GM23338 (cell line): Measurements from ENCODE around the gene RSAD1. TPM values are rescaled to one million over a fixed set of nuclear protein-coding genes. Genes with fewer than 3 reads are reported as not detected.

Experiments used
- ATAC-seq: fragments of 200-7000 bp; cut with Tn5 transposase; 3 replicates; pipeline ENCODE4 v1.9.1; 2020
- DNase-seq: peaks from one replicate; pipeline ENCODE4 v3.0.0-alpha.2; 2015; ENCODE audit warnings: low spot score
- H2AFZ ChIP-seq: fragments of 200-600 bp; sonication (generic); 2 replicates; pipeline ENCODE4 v1.8.0; 2016; ENCODE audit warnings: antibody characterized with exemption, mild to moderate bottlenecking, moderate library complexity
- H3F3A ChIP-seq: fragments of 200-600 bp; sonication (generic); replicated peaks from 2 replicates; pipeline ENCODE4 v1.8.0; 2017; ENCODE audit warnings: antibody characterized with exemption, mixed run types, low read depth
- H3K27ac ChIP-seq: fragments of 200-600 bp; sonication (generic); 2 replicates; pipeline ENCODE4 v1.6.1; 2016; ENCODE audit warnings: low read depth
- H3K27me3 ChIP-seq: fragments of 200-600 bp; sonication (generic); 2 replicates; pipeline ENCODE4 v1.8.0; 2016; ENCODE audit warnings: mild to moderate bottlenecking, mixed run types, moderate library complexity; ENCODE audit not compliant: insufficient read depth
- H3K36me3 ChIP-seq: fragments of 200-600 bp; sonication (generic); 2 replicates; pipeline ENCODE4 v1.8.0; 2016; ENCODE audit warnings: mild to moderate bottlenecking; ENCODE audit not compliant: insufficient read depth
- H3K4me1 ChIP-seq: fragments of 200-600 bp; sonication (generic); 2 replicates; pipeline ENCODE4 v1.8.0; 2016; ENCODE audit warnings: mild to moderate bottlenecking, moderate library complexity; ENCODE audit not compliant: insufficient read depth
- H3K4me2 ChIP-seq: fragments of 200-600 bp; sonication (generic); 2 replicates; pipeline ENCODE4 v1.7.1; 2017; ENCODE audit warnings: mixed run types
- H3K4me3 ChIP-seq: fragments of 200-600 bp; sonication (generic); 2 replicates; pipeline ENCODE4 v1.6.1; 2016; ENCODE audit warnings: mixed run types
- H3K79me2 ChIP-seq: fragments of 200-600 bp; sonication (generic); replicated peaks from 2 replicates; pipeline ENCODE4 v1.8.0; 2017; ENCODE audit warnings: mild to moderate bottlenecking; ENCODE audit not compliant: insufficient read depth
- H3K9me2 ChIP-seq: fragments of 200-600 bp; sonication (generic); 2 replicates; pipeline ENCODE4 v1.8.0; 2017; ENCODE audit not compliant: insufficient read depth
- H4K20me1 ChIP-seq: fragments of 200-600 bp; sonication (generic); replicated peaks from 2 replicates; pipeline ENCODE4 v1.8.0; 2017; ENCODE audit warnings: mild to moderate bottlenecking; ENCODE audit not compliant: insufficient read depth
- H3K27ac Mint-ChIP-seq: 2 replicates; pipeline ENCODE4 v1.8.0; 2020; ENCODE audit warnings: inconsistent platforms, mild to moderate bottlenecking, moderate library complexity, mixed read lengths
- H3K27me3 Mint-ChIP-seq: 3 replicates; pipeline ENCODE4 v1.8.0; 2022; ENCODE audit warnings: low read depth, mild to moderate bottlenecking, moderate library complexity, mixed read lengths, inconsistent platforms; ENCODE audit not compliant: insufficient read depth, poor library complexity
- H3K36me3 Mint-ChIP-seq: 3 replicates; pipeline ENCODE4 v1.8.0; 2021; ENCODE audit warnings: low read depth, mild to moderate bottlenecking, inconsistent platforms, moderate library complexity, mixed read lengths
- H3K4me1 Mint-ChIP-seq: 3 replicates; pipeline ENCODE4 v1.8.0; 2020; ENCODE audit warnings: mild to moderate bottlenecking, inconsistent platforms, mixed read lengths
- H3K4me3 Mint-ChIP-seq: 3 replicates; pipeline ENCODE4 v1.8.0; 2021; ENCODE audit warnings: moderate library complexity, mild to moderate bottlenecking, inconsistent platforms, mixed read lengths
- H3K9me3 Mint-ChIP-seq: 3 replicates; pipeline ENCODE4 v1.8.0; 2020; ENCODE audit warnings: moderate library complexity, mild to moderate bottlenecking, inconsistent platforms, mixed read lengths
- CREB1 ChIP-seq: fragments of 250-450 bp; sonication (Bioruptor Pico); IDR thresholded peaks from 2 replicates; pipeline ENCODE4 v1.5.0; 2020; ENCODE audit warnings: low read depth, mild to moderate bottlenecking, moderate library complexity
- EZH2 ChIP-seq: fragments of 200-600 bp; sonication (generic); IDR thresholded peaks from one replicate; pipeline ENCODE4 v1.8.0; 2017; ENCODE audit warnings: antibody characterized with exemption, mild to moderate bottlenecking, low read depth; ENCODE audit not compliant: unreplicated experiment
- EZH2phosphoT487 ChIP-seq: fragments of 200-600 bp; sonication (generic); IDR thresholded peaks from one replicate; pipeline ENCODE4 v1.8.1; 2018; ENCODE audit warnings: antibody characterized with exemption; ENCODE audit not compliant: unreplicated experiment
- JUNB ChIP-seq: IDR thresholded peaks from one replicate; pipeline ENCODE4 v1.6.1; 2016; ENCODE audit warnings: antibody characterized with exemption; ENCODE audit not compliant: unreplicated experiment
- NANOG ChIP-seq: IDR thresholded peaks from 2 replicates; pipeline ENCODE4 v1.6.1; 2016; ENCODE audit warnings: antibody characterized with exemption, borderline replicate concordance
- POLR2AphosphoS5 ChIP-seq: IDR thresholded peaks from 2 replicates; pipeline ENCODE4 v1.6.1; 2016; ENCODE audit warnings: antibody characterized with exemption, low read depth
- STAT1 ChIP-seq: IDR thresholded peaks from one replicate; pipeline ENCODE4 v1.6.1; 2016; ENCODE audit warnings: antibody characterized with exemption; ENCODE audit not compliant: unreplicated experiment
- ZNF114 ChIP-seq: fragments of 250-450 bp; sonication (Bioruptor Pico); IDR thresholded peaks from 2 replicates; pipeline ENCODE4 v1.5.0; 2020; ENCODE audit warnings: mild to moderate bottlenecking, moderate library complexity
- ZNF331 ChIP-seq: fragments of 250-450 bp; sonication (Bioruptor Pico); IDR thresholded peaks from 2 replicates; pipeline ENCODE4 v1.5.0; 2020; ENCODE audit warnings: low read depth, mild to moderate bottlenecking, moderate library complexity
- polyA plus RNA-seq: library from polyadenylated mRNA; unstranded; fragments of >200 nt; fragmentation: Nextera tagmentation; extraction: Ambion mirVana; gene quantifications from 2 replicates; pipeline ENCODE4 v1.2.1, GENCODE V29; 2016
- total RNA-seq: library from RNA; depleted of rRNA; stranded (reverse); fragments of >200 nt; shearing (Covaris generic); gene quantifications from 2 replicates; pipeline ENCODE4 v1.2.3, GENCODE V29; 2014
- TF ChIP-seq, protein P1 (sequence below): IDR thresholded peaks from 2 replicates; pipeline ENCODE4 v1.6.1; 2016; ENCODE audit warnings: antibody characterized with exemption
- TF ChIP-seq, protein P2 (sequence below): IDR thresholded peaks from one replicate; pipeline ENCODE4 v1.6.1; 2018; ENCODE audit warnings: antibody characterized with exemption; ENCODE audit not compliant: unreplicated experiment
- TF ChIP-seq, protein P3 (sequence below), 2 experiments: fragments of 200-600 bp in 1 of 2; sonication (generic) in 1 of 2; conservative IDR thresholded peaks; 2 replicates each; pipeline versions ENCODE4 v1.5.1 to v1.6.1; 2016 to 2017; ENCODE audit warnings: antibody characterized with exemption in 2 of 2, low read depth in 2 of 2, mild to moderate bottlenecking in 2 of 2, moderate library complexity in 1 of 2
- TF ChIP-seq, protein P4 (sequence below): fragments of 250-450 bp; sonication (Bioruptor Pico); IDR thresholded peaks from 2 replicates; pipeline ENCODE4 v1.5.0; 2020; ENCODE audit warnings: mild to moderate bottlenecking, moderate library complexity

The RSAD1 gene
- total and polyA plus RNA-seq, 2 experiments from 2014 or later: 18.4 to 28.7 TPM

DNA sequence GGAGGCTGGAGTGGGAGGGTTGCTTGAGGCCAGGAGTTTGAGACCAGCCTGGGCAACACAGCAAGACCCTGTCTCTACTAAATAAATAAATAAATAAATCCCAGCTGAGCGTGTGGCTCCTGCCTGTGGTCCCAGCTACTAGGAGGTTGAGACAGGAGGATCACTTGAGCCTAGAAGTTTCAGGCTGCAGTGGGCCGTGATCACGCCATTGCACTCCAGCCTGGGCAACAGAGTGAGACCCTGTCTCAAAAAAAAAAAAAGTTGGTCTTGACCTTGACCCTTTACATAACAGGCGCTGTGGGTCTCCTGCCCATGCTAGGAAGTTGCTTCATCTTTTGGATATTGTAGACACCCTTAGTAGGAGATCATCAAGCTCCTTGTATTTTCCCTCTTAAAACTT lies 41.3 kb upstream of the RSAD1 start:
- H3K9me3 Mint-ChIP-seq: no peaks in the 10 kb centered on the region
- Histone ChIP-seq H4K20me1 (no peaks in the 10 kb centered on the region), H3K4me1 (no peaks in the 10 kb centered on the region), H3K4me2 (no peak overlapping the region), H2AFZ (no peak overlapping the region), H3K4me3 (no peak overlapping the region), H3K27ac (no peak overlapping the region), H3K36me3 (no peaks in the 10 kb centered on the region), H3K9me2 (no peaks in the 10 kb centered on the region), H3K79me2 (no peaks in the 10 kb centered on the region), H3F3A (no peaks in the 10 kb centered on the region), H3K27me3 (no peaks in the 10 kb centered on the region)
- TF ChIP-seq, protein P1, sequence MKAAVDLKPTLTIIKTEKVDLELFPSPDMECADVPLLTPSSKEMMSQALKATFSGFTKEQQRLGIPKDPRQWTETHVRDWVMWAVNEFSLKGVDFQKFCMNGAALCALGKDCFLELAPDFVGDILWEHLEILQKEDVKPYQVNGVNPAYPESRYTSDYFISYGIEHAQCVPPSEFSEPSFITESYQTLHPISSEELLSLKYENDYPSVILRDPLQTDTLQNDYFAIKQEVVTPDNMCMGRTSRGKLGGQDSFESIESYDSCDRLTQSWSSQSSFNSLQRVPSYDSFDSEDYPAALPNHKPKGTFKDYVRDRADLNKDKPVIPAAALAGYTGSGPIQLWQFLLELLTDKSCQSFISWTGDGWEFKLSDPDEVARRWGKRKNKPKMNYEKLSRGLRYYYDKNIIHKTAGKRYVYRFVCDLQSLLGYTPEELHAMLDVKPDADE: no peak
- TF ChIP-seq ZNF114 (CRISPR knock-in tag) (no peak), ZNF331 (CRISPR knock-in tag) (no peak), CREB1 (CRISPR knock-in tag) (no peak), EZH2 (no peak), NANOG (no peak), POLR2AphosphoS5 (no peak), EZH2phosphoT487 (no peak), STAT1 (no peak), JUNB (no peak)
- TF ChIP-seq, protein P2, sequence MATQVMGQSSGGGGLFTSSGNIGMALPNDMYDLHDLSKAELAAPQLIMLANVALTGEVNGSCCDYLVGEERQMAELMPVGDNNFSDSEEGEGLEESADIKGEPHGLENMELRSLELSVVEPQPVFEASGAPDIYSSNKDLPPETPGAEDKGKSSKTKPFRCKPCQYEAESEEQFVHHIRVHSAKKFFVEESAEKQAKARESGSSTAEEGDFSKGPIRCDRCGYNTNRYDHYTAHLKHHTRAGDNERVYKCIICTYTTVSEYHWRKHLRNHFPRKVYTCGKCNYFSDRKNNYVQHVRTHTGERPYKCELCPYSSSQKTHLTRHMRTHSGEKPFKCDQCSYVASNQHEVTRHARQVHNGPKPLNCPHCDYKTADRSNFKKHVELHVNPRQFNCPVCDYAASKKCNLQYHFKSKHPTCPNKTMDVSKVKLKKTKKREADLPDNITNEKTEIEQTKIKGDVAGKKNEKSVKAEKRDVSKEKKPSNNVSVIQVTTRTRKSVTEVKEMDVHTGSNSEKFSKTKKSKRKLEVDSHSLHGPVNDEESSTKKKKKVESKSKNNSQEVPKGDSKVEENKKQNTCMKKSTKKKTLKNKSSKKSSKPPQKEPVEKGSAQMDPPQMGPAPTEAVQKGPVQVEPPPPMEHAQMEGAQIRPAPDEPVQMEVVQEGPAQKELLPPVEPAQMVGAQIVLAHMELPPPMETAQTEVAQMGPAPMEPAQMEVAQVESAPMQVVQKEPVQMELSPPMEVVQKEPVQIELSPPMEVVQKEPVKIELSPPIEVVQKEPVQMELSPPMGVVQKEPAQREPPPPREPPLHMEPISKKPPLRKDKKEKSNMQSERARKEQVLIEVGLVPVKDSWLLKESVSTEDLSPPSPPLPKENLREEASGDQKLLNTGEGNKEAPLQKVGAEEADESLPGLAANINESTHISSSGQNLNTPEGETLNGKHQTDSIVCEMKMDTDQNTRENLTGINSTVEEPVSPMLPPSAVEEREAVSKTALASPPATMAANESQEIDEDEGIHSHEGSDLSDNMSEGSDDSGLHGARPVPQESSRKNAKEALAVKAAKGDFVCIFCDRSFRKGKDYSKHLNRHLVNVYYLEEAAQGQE: no peak
- TF ChIP-seq, protein P3, sequence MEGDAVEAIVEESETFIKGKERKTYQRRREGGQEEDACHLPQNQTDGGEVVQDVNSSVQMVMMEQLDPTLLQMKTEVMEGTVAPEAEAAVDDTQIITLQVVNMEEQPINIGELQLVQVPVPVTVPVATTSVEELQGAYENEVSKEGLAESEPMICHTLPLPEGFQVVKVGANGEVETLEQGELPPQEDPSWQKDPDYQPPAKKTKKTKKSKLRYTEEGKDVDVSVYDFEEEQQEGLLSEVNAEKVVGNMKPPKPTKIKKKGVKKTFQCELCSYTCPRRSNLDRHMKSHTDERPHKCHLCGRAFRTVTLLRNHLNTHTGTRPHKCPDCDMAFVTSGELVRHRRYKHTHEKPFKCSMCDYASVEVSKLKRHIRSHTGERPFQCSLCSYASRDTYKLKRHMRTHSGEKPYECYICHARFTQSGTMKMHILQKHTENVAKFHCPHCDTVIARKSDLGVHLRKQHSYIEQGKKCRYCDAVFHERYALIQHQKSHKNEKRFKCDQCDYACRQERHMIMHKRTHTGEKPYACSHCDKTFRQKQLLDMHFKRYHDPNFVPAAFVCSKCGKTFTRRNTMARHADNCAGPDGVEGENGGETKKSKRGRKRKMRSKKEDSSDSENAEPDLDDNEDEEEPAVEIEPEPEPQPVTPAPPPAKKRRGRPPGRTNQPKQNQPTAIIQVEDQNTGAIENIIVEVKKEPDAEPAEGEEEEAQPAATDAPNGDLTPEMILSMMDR (conservative IDR thresholded peaks at IDR 0.05; ENCODE audit: low read depth in 2 of 2): no peak
- TF ChIP-seq, protein P4, sequence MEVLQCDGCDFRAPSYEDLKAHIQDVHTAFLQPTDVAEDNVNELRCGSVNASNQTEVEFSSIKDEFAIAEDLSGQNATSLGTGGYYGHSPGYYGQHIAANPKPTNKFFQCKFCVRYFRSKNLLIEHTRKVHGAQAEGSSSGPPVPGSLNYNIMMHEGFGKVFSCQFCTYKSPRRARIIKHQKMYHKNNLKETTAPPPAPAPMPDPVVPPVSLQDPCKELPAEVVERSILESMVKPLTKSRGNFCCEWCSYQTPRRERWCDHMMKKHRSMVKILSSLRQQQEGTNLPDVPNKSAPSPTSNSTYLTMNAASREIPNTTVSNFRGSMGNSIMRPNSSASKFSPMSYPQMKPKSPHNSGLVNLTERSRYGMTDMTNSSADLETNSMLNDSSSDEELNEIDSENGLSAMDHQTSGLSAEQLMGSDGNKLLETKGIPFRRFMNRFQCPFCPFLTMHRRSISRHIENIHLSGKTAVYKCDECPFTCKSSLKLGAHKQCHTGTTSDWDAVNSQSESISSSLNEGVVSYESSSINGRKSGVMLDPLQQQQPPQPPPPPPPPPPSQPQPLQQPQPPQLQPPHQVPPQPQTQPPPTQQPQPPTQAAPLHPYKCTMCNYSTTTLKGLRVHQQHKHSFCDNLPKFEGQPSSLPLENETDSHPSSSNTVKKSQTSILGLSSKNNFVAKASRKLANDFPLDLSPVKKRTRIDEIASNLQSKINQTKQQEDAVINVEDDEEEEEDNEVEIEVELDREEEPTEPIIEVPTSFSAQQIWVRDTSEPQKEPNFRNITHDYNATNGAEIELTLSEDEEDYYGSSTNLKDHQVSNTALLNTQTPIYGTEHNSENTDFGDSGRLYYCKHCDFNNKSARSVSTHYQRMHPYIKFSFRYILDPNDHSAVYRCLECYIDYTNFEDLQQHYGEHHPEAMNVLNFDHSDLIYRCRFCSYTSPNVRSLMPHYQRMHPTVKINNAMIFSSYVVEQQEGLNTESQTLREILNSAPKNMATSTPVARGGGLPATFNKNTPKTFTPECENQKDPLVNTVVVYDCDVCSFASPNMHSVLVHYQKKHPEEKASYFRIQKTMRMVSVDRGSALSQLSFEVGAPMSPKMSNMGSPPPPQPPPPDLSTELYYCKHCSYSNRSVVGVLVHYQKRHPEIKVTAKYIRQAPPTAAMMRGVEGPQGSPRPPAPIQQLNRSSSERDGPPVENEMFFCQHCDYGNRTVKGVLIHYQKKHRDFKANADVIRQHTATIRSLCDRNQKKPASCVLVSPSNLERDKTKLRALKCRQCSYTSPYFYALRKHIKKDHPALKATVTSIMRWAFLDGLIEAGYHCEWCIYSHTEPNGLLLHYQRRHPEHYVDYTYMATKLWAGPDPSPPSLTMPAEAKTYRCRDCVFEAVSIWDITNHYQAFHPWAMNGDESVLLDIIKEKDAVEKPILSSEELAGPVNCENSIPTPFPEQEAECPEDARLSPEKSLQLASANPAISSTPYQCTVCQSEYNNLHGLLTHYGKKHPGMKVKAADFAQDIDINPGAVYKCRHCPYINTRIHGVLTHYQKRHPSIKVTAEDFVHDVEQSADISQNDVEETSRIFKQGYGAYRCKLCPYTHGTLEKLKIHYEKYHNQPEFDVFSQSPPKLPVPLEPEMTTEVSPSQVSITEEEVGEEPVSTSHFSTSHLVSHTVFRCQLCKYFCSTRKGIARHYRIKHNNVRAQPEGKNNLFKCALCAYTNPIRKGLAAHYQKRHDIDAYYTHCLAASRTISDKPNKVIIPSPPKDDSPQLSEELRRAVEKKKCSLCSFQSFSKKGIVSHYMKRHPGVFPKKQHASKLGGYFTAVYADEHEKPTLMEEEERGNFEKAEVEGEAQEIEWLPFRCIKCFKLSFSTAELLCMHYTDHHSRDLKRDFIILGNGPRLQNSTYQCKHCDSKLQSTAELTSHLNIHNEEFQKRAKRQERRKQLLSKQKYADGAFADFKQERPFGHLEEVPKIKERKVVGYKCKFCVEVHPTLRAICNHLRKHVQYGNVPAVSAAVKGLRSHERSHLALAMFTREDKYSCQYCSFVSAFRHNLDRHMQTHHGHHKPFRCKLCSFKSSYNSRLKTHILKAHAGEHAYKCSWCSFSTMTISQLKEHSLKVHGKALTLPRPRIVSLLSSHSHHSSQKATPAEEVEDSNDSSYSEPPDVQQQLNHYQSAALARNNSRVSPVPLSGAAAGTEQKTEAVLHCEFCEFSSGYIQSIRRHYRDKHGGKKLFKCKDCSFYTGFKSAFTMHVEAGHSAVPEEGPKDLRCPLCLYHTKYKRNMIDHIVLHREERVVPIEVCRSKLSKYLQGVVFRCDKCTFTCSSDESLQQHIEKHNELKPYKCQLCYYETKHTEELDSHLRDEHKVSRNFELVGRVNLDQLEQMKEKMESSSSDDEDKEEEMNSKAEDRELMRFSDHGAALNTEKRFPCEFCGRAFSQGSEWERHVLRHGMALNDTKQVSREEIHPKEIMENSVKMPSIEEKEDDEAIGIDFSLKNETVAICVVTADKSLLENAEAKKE (CRISPR knock-in tag): no peak
- DNase-seq (no peak), ATAC-seq (no peak)
- H3K27me3 Mint-ChIP-seq: peaks cover 3% of the 10 kb centered on the region
- H3K4me1 Mint-ChIP-seq: peaks cover 4% of the 10 kb centered on the region; the same call in 1 of the 3 replicates
- no peak overlapping the region for H3K27ac Mint-ChIP-seq
- no peaks in the 10 kb centered on the region; the same call in 2 of the 3 replicates for H3K36me3 Mint-ChIP-seq
- H3K4me3 Mint-ChIP-seq: no peak overlapping the region
